Tibial nerve (tissue), 4 donors: ENCODE results near the gene WDR31.

ENCODE experiments used
- CTCF ChIP-seq, 5 experiments: fragments of 200-600 bp in 3 of 5; fragments of 450-650 bp in 2 of 5; sonication (generic) in 3 of 5; IDR thresholded peaks; one replicate each; pipeline ENCODE4 v1.5.1; 2016 to 2019; ENCODE audit warnings: antibody characterized with exemption in 5 of 5, mild to moderate bottlenecking in 3 of 5, moderate library complexity in 2 of 5
- EP300 ChIP-seq, 2 donors: sonication (generic); formaldehyde crosslinking; IDR thresholded peaks; one replicate each; pipeline ENCODE4 v1.6.1; 2017; ENCODE audit warnings: antibody characterized with exemption in 2 of 2, mild to moderate bottlenecking in 1 of 2
- POLR2A ChIP-seq, 2 donors: fragments of 450-650 bp; IDR thresholded peaks; one replicate each; pipeline ENCODE4 v1.6.1; 2017; ENCODE audit warnings: antibody characterized with exemption in 2 of 2, mild to moderate bottlenecking in 2 of 2, moderate library complexity in 2 of 2

GRCh38 chr9:113274474-113275156, 65.5 kb downstream of the WDR31 start:
- peak; percentile 51 to 77 (median 64) for TF ChIP-seq CTCF (IDR thresholded peaks at IDR 0.05)
- no peak for TF ChIP-seq POLR2A (IDR thresholded peaks at IDR 0.05)
- no peak for TF ChIP-seq EP300 (IDR thresholded peaks at IDR 0.05)
